Stimulated activated CD4-positive, alpha-beta T cell treated with anti-CD3 and anti-CD28 coated beads, Interleukin-15, amount 100 ng/mL, for 24 hours (primary cell): ENCODE measurements around the gene PALLD.

ENCODE experiments used
- DNase-seq: peaks from one replicate; pipeline ENCODE4 v3.0.0-alpha.2; 2020

PALLD gene

DNA sequence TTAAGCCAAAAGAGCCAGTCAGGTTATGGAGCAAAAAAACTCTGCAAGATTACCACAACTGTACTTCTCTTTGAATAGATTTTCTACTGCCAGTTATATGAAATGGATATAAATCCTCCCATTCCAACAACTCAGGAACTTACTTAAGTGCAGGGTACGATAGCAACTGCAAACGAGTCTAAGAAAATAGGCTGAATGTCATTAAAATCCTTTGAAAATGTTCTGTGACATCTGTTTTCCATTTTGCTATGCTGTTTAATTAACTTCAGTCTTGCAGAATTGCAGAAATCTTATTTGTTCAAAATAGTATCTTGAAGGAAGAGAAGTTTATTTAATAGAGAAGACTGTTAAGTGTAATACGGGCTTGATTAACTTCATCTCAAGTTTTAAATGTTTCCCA, 243.8 kb downstream of the PALLD start:
- DNase-seq = no peak

DNA sequence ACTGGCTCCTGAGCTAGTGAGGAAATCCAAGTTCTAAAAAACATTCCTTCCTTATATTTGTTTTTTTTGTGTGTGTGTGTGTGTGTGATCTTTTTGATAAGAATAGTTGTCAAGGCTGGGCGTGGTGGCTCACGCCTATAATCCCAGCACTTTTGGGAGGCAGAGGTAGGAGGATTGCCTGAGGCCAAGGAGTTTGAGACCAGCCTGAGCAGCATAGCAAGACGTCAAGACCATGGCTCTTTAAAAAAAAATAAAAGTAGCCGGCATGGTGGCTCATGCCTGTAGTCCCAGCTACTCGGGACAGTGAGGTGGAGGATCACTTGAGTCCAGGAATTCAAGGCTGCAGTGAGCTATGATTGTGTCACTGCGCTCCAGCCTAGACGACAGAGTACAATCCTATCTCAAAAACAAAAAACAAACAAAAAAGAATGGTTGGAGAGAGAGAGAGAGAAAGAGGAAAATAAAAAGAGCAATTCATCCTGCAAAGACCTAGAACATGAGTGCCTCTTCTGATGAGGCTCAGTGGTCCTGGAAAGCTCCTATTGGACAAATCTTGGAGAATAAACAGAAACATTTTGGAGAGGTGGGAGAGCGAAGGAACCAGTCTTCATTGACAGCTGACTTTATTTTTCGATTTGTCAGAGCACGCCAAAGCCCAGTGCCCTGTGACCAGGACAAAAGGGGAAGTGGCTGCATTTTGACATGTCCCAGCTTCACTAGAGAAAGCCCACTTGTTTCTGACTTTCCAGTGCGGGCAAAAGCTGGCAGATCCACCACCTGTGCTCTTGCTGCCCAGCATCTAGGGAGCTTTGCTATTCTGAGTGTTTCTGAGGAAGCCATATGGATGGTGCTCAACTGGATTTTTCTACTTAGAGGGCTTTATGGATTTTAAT, 244.7 kb downstream of the PALLD start:
- DNase-seq = no peak

DNA sequence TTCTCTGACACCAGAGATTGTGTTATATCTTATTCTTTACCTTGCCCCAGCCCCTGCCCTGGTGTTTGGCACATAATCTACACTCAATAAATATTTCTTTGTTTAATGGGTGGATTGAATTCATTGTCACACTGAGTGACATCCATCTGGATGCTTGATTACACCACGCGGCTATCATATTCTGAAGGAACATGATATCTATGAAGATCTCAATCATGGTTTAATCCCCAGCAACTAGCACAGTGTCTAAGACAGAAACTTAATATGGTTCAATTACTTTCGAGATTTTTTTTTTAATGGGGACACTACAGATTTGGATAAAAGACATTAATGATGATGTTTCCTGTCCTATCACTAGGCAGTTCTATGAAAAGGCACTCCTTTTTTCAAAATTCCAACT, 246.3 kb downstream of the PALLD start:
- no peak for DNase-seq

DNA sequence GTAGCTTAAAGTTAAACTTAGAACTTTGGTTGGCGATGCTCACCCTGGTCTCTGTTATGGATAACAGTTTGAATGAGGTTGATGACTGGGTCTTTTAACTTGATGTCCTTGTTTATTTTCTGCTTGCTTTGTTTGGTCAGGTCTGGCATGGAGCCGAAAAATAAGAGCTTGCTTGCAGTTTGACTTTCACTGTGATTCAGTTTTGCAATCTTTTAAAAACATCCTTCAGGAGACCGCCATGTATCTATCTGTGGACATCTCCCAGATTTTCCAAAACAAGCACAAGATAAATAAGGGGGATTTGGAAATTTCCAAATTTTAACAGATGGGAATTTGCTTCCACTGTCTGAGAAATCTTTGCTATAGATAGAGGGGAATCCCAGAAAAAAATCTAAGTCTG, 246.7 kb downstream of the PALLD start:
- DNase-seq = no peak

DNA sequence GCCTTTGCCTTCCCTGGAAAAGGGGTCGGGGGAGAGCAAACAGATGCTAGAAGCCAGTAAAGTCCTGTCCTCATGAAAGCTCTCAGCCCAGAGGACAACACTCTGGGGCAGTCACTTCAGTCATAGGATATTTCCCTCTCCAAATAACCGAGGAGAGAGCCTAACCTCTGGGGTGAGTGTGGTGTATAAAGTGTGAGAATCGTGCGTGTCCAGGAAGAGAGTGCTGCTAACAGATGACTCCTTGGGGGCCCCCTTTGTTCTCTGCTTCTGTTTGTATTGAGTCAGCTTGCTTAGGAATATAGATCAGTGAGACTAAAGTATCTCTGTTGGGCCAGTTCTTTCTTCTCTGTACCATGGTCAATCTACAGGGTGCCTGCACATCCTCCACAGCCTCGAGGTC, 247.2 kb downstream of the PALLD start:
- no peak for DNase-seq

DNA sequence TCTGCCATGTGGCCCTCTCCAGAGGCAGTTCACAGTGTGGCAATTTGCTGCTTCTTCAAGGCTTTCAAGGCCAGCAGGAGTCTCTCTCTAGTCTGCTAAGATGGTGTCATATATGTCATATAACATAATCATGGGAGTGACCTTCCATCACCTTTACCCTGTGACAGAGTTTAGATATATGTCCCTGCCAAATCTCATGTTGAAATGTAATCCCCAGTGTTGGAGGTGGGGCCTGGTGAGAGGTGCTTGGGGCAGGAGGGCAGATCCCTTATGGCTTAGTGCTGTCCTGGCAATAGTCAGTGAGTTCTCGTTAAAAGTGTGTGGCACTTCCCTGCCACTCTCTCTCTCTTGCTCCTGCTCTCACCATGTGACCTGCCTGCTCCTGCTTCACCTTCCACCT, 252.0 kb downstream of the PALLD start:
- DNase-seq = no peak

DNA sequence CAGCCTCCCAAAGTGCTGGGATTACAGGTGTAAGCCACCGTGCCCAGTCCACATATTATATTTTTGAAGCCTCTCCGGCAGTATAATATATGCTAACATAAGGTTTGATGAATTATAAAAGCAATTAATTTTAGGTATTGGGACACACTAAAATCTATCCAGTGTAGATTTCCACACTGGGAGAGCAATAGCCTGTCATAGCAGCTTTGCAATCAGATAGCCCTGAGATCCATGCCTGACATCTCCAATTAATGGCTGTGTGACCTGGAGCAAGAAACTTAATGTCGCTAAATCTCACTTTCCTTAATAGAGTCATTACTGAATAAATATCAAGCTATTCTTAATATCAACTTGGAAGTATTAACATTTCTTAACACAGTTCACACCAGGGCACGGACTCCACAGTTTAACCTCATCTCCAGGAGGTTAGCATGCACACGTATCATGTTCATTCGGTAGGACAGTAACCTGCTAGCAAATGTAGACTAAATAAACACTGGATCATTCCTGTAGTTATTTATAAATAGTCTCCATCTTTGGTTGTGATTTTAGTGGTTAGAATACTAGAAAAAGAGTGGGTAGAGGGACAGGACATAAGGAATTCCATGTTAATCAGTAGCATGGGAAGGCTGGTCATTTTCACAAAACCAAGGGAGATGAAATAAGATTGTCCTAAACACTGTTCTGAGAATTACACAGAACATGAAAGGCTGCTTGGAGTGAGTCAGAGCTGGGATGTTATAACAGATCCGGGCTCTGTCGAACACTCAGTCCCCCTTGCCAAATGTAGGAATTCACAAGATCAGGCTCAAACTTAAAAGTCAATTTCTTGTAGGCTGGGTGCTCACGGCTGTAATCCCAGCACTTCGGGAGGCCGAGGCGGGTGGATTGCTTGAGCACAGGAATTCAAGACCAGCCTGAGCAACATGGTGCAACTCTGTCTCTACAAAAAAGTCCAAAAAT, 254.7 kb downstream of the PALLD start:
- DNase-seq = no peak

DNA sequence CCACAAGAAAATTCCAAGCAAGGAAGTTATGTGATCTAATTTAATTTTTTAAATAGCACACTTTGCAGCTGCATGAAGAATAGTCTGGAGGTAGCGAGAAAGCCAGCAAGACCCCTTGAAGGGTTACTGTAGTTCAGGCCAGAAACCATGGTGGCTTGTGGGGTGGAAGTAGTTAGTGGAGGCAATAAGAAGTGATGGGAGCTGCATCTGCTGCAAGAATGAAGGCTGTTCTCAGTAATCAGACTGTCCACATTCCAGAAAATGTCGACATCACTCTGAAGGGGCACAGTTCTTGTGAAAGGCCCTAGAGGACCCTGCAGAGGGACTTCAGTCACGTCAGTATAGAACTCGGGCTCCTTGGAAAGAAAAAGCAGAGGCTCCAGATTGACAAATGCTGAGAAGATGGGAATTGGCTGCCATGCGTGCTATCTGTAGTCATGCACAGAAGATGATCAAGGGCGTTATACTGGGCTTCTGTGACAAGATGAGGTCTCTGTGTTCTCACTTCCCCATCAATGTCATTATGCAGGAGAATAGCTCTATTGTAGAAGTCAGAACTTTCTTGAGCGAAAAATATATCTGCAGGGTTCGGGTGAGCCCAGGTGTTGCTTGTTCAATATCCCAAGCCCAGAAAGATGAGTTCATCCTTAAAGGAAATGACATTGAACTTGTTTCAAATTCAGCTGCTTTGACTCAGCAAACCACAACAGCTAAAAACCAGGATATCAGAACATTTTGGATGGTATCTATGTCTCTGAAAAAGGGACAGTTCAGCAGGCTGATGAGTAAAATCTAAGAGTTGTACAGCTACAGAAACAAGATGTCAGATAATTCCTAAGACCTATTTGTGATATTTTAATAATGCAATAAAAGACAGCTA, 259.0 kb downstream of the PALLD start:
- no peak for DNase-seq

DNA sequence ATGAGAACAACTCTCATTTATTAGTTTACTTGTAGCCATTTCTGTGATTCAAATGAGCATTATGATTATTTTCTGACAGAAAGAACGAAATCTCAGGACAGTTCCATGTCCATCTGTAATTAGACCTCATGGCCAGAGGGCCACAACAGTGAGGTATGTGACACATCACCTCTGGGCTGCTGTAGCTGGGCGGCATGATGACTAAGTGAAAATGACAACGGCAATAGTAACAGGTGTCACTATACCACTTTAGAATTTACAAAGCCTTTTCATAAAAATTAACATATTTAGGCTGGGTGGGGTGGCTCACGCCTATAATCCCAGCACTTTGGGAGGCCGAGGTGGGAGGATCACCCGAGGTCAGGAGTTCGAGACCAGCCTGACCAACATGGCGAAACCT, 260.6 kb downstream of the PALLD start:
- no peak for DNase-seq

DNA sequence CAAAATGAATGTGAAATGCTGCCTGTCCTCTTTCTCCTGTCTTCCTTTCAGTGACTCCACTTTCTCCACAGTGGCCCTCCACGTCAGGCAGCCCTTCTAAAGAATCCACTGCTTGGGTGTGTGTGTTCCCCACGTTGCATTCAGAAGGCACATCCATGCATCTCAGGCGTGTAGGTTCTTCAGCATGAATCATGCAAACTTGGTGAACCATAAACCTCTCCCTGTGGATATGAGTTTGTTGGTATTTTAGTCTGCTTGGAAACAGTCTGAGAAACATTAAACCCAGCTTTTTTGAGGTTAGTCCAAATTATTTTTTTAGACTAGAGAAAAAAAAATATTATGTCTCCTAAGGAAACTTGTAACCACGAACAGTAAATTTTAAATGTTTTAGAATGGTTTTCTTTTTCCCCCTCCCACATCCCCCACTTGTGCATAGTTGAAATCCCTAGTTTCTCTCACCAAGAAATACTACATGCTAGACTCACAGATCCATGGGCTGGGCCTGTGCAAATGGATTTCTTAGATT, 261.6 kb downstream of the PALLD start:
- DNase-seq = no peak

DNA sequence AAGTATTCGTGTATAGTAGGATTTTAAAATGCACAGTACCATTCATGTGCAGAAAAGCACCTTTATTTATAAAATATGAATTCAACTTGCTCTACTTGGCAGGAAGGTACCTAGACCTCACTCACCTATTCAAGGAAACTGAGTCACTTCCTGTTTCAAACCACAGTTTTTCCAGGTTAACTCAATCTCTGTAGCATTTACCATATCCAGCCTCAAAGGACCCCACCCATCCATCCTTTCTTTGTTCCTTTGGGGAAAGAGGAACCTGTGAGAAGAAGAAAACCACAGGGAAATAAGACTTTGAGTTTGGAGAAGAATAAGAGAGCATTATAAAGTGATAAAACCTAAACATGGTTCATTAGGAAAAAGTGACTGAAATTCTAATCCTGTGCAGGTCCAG, 262.5 kb downstream of the PALLD start:
- DNase-seq = no peak

DNA sequence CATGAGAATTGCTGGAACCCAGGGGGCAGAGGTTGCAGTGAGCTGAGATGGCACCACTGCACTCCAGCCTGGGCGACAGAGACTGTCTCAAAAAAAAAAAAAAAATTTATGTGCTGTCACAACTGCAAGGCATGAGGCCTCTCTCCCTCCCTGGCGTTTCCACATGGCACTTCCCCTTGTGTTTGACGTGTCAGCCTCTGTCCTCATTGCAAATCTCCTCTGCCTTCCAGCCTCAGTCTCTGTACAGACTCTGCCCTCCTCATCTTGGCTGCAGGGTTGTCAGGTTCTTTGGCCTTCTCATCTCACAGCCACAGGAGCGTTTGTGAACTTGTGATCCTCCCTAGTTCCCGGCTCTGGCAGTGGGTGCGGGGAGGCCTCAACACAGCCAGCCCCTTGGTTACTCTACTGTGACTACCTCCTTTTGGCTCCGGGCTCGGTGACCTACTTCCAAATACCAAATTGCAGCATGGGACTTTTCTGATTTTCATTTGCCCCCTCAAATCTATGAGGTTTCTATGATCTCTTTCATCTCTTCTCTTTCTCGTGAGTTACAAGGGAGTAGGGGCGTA, 263.2 kb downstream of the PALLD start:
- DNase-seq = no peak

DNA sequence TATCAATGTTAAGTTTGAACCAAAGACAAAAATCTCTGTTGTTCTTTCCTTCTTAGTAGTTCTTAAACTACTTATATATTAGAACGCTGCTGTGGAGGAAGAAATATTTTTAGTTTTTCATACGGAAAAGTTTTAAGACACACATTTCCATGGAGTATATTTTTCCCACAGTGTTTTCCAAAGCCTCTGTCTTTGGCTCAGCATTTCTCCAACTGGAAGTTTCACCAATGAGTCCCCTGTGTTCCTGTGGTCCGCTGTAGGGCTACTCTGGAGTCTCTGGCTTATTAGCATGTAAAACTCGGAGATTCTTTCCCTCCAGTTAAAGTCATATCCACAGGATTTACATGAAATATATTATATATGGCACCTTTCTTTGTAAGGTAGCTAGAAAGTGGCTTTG, 264.2 kb downstream of the PALLD start:
- no peak for DNase-seq

DNA sequence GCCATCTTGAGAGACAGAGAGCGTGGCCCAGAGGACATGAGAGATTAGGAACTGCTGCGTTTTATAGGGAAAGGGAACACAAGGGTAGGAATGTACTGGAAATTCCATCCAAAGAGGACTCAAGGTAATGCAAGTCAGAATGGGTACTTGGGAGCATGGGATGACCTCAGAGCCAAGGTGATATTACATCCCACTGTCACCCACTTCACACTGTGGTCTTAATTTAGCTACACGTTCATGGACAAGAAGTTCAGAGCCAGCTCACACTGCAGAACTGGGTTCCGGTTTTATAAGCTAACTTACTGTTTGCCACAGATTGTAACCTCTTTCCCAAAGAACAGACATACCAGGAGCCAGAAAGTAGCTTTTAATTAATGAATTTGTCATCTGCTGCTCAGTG, 268.5 kb downstream of the PALLD start:
- no peak for DNase-seq

DNA sequence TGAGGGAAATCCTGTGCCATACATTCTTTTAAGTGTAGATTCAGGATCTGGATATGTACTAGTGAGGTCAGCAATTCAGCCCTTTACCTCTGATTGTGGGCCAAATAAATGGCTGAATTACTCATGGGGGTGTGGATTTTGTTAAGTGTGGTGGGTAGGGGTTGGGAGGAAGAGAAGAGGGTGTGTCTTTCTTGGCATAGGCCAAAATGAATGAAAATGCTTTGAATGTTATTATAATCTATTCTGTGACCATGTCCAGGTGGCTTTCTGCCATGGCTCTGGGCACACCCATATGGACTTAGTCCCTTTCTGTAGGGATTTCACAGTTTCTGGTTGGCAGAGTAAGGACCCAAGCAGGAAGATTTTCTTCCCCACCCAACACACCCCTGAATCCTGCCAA, 268.9 kb downstream of the PALLD start:
- no peak for DNase-seq

DNA sequence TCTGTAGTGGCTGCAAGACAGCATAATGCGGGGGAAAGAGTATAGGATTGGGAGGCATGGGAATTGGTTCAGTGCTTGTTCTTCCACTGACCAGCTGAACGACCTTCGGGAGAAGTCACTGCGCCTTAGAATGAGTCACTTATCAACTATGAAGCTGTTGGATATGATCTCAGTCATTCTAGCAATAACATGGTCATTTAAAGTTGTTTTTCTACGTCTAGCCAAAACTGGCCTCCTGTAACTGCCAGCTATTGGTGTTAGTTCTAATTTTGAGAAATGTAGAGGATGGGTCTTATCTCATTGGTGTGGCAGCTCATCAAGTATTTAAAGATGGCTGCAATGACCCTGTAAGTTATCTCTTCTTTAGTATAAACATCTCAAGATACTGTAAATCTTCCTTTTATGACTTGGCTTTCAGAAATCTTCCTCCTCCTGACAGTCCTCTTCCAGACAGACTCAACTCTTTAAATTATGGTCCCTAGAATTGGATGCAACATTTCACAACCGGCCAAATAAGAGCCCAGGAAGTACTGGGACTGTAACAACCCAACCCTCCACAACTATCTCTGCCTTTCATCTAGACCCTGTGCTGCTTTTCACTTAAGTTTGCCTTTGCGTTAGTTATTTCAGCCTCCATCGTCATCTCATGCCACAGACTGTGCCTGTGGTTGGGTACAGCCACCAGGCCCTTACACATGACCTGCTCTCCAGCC, 269.9 kb downstream of the PALLD start:
- DNase-seq = no peak

DNA sequence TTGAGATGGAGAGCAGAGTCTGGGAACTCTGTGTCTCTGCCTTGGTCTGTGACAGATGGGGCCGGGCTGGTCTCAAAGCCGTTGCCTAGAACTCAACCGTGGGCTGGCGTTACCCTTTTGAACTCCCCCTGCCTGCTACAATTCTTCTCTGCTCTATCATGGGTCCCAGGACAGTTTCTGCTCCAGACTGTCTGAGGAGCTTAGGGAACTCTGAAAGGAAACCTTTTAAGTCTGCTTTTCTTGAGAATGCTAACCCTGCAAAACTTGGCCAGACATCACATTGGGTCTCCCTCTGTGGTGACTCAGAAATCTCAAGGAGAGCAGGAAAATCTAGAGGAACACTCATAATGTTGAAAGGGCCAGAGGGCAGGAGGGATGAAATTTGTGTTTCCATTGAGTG, 272.6 kb downstream of the PALLD start:
- no peak for DNase-seq

DNA sequence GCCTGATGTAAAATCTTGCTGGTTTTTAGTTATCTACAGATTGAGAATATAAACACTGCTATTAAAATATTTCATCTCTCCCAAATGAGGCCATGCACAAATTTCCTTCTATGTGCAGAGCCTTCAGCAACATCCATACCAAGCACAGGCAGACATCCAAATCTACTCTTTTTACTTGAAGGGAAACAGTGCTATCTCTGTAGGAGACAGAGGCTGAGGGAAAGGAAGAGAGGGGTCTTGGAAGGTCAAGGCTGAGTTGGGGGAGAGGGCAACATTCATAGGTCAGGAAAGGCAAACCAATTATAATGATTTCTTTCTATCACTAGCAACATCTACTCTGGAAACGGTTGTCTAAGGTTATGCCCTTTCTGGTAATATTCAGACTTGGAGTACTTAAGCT, 273.0 kb downstream of the PALLD start:
- DNase-seq = no peak

DNA sequence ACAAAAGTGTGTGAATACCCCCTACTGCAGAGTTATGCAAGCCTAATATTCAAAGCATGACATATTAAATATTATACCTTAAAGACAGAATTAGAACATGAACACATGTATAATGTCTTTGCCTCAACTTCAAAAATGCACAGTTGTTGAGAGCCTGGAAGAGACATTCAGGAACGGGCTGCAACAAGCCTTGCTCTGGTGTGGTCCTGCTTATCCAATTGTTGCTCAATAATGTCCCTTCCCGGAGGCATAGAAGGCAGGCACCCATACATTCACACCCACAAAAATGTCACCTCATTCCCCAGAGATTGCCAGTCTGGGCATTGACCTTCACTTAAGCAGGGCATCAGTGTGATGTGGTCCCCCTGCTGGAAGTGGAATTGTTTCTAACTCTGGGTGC, 274.4 kb downstream of the PALLD start:
- no peak for DNase-seq

DNA sequence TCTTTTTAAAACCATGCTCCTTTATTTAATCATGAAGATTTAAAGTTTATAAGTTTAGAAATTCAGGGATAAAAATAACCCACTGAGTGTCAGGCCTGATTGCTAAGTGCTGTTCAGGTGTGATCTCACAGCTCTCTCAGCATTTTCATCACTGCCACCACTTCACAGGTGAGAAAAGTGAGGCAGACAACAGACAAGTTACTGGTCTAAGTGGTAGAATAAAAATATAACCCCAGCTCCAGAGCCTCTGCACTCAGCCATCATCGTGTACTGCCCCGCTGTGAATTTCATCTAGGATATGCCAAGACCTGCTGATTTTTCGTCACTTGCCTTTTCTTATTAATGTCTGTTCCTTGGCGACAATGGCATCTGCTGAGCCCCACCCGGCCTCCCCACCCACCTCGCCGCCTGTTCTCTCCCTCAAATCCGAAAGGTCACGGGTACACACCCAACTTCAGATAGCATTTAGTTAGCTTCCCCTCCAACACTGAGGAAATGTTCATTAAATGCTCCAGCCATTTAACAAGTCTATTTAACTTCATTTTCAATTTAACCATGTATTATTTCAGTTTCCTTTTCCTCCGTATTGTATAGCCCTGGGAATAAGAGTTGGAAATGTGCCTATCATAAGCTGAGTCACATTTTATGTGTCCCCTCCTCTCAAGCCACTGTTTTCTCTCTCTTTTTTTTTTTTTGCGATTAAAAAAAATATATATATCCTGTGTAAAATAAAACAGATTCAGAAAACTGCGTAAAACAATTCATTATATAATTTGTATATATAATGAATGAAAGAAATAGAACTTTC, 276.7 kb downstream of the PALLD start:
- DNase-seq = no peak

DNA sequence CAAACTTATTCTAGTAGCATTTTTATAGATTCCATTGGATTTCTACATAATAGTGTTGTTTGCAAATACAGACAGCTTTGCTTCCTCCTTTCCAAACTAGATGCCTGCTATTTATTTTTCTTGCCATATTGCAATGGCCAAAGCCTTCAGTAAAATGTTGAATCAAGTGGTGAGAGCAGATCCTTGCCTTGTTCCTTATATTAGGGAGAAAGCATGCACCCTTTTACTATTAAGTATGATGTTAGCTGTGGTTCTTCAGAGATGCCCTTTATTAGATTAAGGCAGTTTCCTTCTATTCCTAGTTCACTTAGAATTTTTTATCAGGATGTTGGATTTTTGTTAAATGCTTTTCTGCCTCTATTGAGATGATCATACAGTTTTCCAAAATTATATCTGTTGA, 279.5 kb downstream of the PALLD start:
- DNase-seq = no peak
